HG02623 (cell line): ENCODE measurements around the gene TPST2.
"Not testable (repeated sequence)": the region's sequence is repeated elsewhere in the genome, so short reads cannot be mapped to it uniquely, and the experiment has no call there.

Experiments
- ATAC-seq: cut with Tn5 transposase; IDR thresholded peaks from one replicate; pipeline ENCODE4 v1.9.1; 2021; ENCODE audit warnings: moderate library complexity; ENCODE audit not compliant: unreplicated experiment

TPST2 gene

DNA sequence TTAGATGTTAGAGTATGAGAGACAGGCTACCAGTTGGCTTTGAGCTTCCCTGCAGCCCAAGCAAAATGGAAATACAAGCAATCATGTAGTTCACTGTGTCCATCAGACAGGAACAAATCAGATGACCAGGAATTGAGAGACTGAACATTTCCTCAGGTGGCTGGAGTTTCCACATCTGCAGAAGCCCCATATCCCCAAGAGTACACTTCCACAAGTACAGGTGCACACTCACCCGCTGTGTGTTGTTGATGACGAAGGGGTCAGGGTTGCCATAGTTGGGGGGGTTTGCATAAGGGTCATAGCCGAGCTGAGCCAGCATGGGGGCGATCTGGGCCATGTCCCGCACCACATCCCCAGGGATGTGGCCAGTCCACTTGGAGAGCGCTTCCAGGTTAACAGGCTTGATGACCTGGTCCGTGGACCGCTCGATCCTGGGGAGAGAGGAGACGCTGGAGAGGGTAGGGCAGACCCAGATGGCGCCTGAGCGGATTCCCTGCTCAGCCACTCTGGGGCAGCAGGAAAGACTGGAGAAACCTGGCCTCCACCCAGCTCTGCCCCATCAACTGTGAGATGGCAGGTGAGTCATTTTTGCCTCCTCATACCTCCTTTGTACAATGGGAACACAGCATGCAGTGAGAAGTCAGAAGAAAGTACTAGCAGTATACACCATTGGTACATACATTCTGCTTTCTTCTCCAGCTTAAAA lies 53.7 kb downstream of the TPST2 start:
- no peak for ATAC-seq

DNA sequence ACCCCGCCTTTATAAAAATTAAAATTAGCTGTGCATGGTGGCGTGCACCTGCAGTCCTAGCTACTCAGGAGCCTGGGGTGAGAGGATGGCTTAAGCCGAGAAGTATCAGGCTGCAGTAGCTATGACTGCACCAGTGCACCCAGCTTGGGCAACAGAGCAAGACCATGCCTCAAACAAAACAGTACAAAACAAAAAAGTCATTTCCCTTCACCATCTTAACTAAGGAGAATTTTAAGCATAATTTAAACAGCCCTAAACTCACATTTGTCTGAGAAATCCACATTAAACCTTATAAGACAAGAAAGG lies 54.4 kb downstream of the TPST2 start:
- ATAC-seq = no peak

DNA sequence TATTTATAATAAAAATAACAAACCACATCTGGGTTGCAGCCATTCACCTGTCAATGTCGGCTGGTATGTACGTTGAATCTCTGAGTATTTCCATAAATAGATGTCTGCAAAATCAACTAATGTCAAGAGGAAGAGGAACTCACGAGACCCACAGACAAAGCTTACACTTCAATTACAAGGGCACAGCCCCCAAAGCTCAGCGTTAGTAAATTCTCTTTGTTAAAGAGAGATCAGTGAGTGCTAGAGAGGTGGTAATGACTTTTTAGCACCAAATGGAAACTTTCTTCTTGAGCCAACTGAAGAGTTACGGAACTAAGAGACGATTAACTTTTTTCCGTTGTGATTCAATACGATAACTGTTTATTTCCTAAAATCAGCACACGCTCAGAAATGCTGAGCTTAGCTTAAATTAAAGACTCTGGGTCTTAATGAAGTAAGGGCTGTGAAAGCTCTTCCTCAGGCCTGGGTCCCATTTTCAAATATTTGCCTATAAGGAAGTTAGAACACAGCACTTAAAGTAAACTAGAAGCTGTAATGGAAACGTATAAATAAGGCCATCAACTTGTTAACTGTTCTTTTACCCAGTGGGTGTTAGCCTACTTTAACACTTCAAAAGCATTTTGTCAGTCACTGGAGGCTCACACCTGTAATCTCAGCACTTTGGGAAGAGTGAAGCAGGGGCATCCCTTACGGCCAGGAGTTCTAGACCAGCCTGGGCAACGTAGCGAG lies 54.9 kb downstream of the TPST2 start:
- no peak for ATAC-seq

DNA sequence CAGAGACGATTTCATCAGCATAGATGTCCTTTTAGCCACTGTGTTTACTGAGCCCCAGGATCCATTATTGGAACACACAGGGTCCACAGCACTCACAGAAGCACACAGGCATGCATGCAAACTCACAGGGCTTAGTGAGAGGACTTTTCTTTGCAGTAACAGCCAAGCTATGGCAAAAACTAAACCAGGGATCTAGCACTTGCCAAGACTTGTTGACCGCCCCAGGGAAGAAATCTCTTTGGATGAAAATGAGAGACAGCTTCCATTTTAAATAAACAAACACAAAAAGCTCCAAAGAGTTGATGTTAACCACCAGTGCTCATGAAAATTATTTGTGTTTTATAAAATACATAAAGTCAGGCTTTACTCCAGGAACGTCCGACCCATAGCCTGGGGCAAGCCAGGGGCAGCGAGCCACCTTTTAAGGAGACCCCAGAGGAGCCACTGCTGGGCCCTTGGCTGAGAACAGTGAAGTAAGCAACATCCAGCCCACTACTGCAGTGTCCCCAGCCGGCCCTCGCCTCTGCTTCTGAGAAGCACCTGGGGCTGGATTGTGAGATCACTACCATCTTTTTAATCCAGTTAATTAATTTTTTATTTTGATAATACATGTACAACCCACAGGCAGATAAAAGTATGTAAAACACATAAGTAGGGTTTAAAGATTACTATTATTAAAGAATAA lies 55.6 kb downstream of the TPST2 start:
- no peak for ATAC-seq

DNA sequence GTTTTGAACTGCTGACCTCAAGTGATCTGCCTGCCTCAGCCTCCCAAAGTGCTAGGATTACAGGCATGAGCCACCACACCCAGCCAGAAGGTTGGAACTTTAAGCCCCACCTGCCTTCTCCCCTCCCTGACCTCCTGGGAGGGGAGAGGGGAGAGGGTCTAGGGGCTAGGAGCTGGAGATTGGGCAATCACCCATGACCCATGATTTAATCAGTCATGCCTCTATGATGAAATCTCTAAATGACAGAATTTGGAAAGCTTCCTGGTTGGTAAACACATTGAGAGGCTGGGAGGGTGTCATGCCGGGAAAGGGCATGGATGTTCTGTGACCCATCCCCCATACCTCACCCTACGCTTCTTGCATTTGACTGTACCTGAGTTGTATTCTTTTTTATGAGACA lies 60.6 kb downstream of the TPST2 start:
- ATAC-seq = no peak

DNA sequence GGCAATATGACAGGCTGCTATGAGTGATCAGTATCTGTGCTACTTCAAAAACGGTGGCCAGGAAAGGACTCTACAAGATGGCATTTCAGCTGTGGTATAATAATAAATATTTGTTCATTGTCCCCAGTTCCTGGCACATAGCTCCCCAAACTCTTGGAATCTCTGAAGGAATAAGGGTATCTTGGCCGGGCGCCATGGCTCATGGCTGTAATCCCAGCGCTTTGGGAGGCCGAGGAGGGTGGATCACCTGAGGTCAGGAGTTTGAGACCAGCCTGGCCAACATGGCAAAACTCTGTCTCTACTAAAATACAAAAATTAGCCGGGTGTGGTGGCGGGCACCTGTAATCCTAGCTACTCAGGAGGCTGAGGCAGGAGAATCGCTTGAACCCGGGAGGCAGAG lies 61.4 kb downstream of the TPST2 start:
- not testable (repeated sequence) for ATAC-seq

DNA sequence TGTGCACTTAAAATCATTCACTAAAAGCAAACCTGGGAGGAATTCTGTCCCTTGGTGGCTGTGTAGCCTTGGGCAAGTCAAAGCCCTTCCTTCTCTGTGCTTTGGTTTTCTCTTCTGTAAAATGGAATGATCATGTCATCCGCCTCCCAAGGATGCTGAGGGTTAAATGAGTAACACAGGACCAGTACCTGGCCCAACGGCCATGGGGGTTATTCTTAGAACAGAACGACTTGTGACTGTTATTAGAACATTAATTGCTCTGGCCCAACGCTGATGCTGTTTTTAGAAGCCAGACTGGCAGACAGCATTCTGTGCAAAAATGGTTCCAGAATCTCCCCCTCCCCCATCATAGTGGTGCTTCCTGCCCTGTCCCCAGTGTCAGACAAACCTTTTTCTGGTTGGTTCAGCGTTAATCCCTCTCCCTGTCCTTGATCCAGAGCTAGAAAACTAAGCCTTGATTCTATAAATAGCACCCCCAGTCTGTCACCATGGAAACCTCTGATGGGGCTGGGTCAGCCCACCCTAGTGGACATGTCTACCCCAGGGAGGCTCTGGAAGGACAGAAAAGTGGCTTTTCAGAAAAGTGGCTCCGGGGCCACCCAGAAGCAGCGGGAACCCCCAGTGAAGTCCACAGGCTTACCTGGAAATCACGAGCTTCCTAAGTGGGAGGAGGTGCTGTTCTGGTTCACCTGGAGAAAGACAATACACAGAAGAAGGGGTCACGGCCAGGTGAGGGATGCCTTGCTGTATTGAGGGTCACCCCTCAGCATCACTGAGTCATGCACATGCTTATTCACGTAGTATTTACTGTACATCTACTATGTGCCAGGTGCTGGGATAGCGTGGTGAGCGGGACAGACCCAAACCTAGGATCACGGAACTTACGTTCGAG lies 62.1 kb downstream of the TPST2 start:
- no peak for ATAC-seq

DNA sequence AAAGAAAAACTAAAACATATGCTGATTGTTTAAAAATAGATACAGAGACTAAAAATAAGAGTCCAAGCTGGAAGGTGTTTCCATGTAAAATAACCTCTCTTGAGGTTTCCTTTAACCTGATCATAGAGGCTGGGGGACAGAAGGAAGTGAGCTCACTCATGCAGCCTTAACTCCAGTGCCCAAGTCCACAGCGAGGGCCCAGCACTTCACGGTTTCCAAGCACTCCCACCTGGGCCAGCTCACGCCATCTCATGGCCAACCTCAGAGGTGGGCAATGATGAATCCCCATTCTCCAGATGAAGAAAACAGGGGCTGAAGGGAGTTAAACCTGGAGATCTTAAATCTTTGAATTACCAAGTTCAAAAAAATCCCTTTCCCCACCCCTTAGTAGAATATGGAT lies 62.8 kb downstream of the TPST2 start:
- no peak for ATAC-seq

DNA sequence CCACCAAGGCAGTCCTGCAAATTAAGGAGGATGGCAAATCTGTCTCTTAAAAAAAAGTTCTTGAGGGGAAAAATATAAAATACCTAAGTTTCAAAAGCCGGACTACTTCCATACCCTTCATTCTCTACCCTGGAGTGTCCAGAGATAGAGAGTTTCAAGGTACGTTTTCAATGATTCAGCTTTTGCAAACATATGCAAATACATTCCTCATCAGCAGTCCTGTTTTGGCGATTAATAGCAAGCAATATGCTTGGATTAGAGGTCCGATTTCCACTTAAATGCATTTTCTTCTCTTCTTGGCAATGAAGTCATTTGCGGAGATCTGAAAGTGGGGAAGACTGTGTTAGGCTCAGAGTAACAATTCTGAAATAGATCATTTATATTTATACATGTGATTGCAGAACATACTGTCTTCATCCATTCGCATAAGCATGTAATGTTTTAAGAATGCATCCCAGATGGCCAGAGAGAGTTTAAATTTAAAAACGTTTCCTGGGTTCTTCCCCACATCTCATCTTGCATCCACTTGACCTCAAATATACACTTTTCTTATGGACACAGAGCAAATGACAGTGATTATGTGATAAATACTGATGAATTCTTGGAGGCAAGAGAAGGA lies 63.9 kb downstream of the TPST2 start:
- no peak for ATAC-seq

DNA sequence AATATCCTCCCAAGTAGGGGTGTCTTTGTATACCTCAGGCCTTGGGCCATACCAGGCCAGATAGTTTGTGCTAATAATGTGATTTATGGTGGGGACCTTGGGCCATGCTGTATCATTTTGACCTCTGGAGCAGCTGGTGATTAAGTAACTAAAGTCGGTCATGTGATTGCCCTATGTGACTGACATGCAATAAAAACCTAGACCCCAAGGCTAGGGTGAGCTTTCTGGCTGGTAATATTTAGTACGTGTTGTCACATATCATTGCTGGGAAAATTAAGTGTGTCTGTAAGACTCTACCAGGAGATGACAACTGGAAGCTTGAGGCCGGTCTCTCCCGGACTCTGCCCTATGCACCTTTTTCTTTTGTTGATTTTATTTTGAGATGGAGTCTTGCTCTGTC lies 65.1 kb downstream of the TPST2 start:
- ATAC-seq = no peak

DNA sequence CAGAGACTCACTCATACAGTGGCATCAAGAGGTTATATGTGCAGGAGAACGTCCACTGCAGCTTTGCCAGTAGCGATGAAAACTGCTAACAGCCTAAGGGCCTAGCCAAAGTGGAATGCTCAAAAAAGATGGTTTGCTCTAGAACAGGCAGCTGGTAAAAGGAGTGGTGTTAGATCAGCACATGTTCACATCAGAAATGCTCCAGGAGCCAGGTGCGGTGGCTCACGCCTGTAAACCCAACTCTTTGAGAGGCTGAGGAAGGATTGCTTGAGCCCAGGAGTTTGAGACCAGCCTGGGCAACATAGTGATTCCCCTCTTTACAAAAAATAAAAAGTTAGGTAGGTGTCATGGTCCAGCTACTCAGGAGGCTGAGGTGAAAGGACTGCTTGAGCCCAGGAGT lies 67.3 kb downstream of the TPST2 start:
- no peak for ATAC-seq

DNA sequence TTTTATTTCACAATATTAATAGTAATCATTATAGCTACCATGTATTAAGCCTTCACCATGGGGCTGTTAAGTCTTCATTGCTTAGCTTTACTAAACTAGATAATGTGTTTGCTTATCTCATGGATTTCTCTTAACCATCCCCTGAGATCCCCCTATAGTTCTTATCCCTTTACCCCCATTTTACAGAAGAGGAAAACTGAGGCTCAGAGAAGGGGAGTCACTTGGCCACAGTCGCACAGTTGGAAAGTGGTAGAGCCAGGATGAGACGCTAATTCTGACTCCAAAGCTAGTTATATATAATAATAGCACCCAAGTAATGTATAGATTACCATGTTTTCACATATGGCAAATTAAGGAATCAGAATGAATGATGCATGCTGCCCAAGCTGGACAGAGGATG lies 67.9 kb downstream of the TPST2 start:
- no peak for ATAC-seq

DNA sequence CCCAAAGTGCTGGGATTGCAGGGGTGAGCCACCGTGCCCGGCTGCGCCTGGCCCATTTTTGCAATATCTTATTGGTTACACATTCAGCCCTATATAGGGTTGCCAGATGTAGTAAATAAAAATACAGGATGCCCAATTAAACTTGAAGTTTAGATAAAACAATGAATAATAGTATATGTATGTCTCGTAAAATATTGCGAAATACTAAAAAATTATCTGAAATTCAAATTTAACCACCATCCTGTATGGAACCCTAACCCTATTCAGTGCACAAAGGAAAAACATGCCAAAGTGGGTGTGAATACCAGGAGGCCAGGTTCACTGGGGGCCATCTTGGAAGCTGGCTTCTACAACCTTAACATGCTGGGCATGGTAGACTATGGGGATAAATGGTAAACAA lies 72.5 kb downstream of the TPST2 start:
- no peak for ATAC-seq

DNA sequence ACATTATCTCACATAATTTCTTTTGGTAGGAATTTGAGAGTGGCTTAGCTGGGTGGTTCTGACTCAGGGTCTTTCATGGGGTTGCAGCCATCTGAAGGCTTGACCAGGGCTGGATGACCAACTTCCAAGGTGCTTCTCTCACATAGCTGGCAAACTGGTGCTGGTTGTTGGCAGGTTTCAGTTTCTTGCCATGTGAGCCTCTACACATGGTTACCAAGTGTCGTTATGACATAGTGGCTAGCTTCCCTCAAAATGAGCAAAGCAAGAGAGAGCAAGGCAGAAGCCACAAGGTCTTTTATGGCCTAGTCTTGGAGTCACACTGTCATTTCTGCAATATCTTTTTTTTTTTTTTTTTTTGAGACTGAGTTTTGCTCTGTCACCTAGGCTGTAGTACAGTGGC lies 73.4 kb downstream of the TPST2 start:
- ATAC-seq = no peak

DNA sequence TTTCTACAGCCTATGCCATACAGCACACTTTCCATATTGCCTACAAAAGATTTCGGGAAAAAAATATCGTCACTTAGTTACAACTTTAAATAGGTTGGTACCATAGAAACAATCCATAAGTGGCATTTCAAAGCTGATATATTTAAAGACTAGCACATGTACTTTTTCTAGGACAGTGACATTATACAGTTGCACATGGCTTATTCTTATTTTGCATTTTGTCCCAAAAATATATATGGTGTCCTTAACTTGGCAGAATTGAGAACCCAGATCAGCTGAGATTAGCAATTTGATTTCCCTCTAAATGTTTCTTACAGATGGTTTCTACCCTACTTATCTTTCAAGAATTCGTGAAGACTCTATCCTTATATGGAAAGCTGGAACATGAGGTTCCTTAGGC lies 74.0 kb downstream of the TPST2 start:
- ATAC-seq = no peak

DNA sequence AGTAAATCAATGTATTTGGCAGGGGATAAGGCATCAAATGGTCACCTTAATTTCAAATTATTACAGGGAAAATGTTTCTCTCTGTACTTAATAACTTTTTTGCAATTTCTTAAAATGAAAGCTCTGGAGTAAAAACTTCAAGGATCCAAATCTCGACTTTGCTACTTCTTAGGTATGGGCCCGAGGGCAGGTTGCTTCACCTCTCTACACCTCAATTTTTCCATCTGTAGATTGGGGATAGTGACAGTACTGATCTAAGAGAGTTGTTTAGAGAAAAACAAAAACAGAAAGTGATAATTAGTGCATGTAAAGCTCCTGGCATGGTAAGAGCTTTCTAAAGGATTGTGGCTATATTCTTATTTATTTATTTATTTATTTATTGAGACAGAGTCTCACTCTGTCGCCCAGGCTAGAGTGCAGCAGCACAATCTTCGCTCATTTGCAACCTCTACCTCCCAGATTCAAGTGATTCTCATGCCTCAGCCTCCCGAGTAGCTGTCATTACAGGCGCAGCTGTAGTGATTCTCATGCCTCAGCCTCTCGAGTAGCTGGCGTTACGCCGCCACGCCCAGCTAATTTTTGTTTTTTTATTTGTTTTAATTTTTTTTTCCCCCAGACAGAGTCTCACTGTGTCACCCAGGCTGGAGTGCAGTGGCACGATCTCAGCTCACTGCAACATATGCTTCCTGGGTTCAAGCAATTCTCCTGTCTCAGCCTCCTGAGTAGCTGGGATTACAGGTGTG lies 75.3 kb downstream of the TPST2 start:
- no peak for ATAC-seq

DNA sequence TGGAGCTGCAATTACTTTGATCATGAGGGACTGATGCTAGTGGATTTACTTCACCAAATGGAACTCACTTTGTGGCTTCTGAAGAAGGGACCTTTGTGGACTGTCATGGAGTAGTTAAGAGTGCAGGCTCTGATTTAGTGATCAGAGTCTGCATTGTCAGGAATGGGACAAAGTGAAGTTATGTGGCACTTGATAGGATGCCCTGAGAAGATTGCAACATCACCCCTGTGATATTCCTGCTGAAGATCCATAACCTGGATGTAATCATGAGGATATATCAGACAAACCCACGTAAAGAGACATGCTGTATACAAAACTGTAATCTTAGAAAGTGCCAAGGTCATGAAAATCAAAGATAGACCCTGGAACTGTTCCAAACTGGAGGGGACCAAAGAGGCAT lies 76.1 kb downstream of the TPST2 start:
- ATAC-seq = no peak

DNA sequence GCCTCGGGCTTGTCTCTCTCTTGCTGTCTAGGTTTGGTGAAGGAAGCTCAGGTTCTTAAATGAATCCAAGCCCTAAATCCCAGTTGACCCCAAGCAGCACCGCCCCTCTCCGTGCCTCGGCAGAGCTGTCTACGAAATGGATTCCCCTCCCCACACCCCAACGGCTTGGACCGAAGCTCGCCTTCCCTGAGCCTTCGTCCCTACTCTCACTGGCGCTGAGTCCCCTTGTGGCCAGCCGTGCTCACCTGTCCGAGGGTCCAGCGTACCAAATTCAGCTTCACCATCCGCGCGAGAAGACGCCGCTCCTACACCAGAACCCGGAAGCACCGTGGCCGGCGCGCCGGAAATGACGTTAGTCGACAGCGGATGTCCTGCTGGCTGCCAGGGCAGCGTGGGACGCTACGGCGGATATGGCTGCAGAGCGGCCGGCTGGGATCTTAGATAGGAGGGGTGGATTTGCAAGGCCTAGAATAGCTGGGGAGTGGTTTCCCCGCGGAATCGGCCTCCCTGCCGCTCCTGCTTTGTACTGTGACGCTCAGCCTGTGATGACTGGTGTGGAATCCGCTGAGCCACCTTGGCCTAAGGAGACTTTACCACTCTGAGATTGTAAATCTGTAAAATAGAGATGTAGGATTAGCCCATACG lies 77.7 kb downstream of the TPST2 start, which contains the start of gene TFIP11:
Gene TFIP11 (minus strand): TSS at position 325 of the 645 bp plus-strand sequence. CDS start 2,201 bp downstream, outside the sequence.
- ATAC-seq = peak; percentile 86

DNA sequence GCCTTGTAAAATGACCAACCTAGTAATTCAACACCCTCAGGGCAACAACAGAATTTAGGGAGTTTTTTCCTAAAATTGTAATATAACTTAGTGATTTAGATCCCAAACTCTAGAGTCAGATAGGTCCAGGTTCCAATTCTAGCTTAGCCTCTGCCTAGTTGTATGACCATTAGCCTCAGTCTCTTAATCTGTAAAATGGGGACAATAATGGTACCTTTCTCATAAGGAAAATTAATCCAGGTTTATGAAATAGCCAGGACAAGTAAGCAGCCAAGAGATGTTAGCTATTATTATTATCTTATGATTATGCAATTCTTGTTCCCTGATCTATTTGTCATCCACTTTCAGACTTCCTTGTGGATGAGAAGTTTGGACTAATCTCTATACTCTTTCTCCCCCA lies 81.8 kb downstream of the TPST2 start:
- ATAC-seq = no peak

DNA sequence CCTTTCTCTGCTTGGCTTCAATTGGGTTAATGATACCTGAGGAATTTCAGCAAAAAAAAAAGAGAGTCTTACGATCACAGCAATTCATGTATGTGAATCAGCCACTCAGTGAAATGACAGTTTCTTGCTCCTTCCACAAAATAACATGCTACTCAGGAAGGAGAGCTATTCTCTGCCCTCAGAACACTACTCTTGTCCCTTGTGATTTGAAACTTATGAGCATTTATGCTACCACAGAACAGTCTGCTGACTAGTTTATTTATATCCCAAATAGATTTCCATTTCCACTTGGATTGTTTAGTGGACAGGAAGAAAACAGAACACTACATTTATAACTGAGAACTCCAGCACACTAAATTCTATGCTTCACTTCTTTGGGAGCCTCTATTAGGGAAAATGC lies 86.2 kb downstream of the TPST2 start:
- ATAC-seq = no peak
